ENCODE measurements around the gene CTNNA2.

DNA sequence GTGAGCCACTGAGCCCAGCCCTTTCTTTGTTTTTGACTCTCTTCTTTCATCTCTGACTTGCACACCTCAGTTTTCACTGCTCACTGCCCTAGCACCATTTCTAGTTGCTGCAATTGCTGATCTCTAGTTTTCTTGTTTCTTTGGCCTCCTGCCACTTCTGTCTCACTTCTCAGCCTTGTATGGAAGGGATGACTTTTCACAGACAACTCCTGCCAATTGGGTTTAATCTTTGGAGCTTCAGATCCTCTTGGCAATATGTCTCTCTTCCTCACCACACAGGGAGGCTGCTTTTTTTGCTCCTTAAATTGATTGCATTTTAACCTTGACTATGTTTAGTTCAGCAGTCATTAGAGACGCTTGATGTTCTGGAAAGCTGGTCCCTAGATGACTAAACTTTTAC, 323.1 kb downstream of the CTNNA2 start:
- TF ChIP-seq STAG1 (CRISPR knock-in tag; IDR thresholded peaks at IDR 0.05; ENCODE audit: borderline replicate concordance) (no peak), ZNF274 (IDR thresholded peaks at IDR 0.05; ENCODE audit: borderline replicate concordance, low read depth, low read length) (no peak), FOXJ3 (CRISPR knock-in tag; IDR thresholded peaks at IDR 0.05) (no peak), PRPF4 (IDR thresholded peaks at IDR 0.05; ENCODE audit: insufficient read depth, low read depth, low read length, poor library complexity, severe bottlenecking) (no peak), EGR1 (conservative IDR thresholded peaks at IDR 0.05) (no peak), MTA1 (IDR thresholded peaks at IDR 0.05; ENCODE audit: borderline replicate concordance) (no peak)
- TF ChIP-seq, protein P1, sequence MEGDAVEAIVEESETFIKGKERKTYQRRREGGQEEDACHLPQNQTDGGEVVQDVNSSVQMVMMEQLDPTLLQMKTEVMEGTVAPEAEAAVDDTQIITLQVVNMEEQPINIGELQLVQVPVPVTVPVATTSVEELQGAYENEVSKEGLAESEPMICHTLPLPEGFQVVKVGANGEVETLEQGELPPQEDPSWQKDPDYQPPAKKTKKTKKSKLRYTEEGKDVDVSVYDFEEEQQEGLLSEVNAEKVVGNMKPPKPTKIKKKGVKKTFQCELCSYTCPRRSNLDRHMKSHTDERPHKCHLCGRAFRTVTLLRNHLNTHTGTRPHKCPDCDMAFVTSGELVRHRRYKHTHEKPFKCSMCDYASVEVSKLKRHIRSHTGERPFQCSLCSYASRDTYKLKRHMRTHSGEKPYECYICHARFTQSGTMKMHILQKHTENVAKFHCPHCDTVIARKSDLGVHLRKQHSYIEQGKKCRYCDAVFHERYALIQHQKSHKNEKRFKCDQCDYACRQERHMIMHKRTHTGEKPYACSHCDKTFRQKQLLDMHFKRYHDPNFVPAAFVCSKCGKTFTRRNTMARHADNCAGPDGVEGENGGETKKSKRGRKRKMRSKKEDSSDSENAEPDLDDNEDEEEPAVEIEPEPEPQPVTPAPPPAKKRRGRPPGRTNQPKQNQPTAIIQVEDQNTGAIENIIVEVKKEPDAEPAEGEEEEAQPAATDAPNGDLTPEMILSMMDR (IDR thresholded peaks at IDR 0.05 in 2 of 3, conservative IDR thresholded peaks at IDR 0.05 in 1 of 3; ENCODE audit: insufficient read depth in 2 of 3, low read depth in 1 of 3, low read length in 3 of 3): no peak
- TF ChIP-seq, protein P2, sequence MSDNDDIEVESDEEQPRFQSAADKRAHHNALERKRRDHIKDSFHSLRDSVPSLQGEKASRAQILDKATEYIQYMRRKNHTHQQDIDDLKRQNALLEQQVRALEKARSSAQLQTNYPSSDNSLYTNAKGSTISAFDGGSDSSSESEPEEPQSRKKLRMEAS (CRISPR knock-in tag; IDR thresholded peaks at IDR 0.05): no peak

All from K562 (cell line).